ENCODE data around the gene TMEM145. TPM values are rescaled to one million over a fixed set of nuclear protein-coding genes. Genes with fewer than 3 reads are reported as not detected.

The TMEM145 gene
- total and polyA plus RNA-seq, 9 of the 15 experiments (the other 6 are each of a cell fraction or from before 2014, with no cell fraction given) = 0.80 to 5.5 (median 1.9) TPM; not detected in 3

- 0 out of 2 replicates have a peak, but pooled peaks have one; percentile 39 for TF ChIP-seq THAP12 (CRISPR knock-in tag; IDR thresholded peaks at IDR 0.05)
- 0 out of 2 replicates have a peak, but pooled peaks have one; percentile 15 for TF ChIP-seq MBD2 (IDR thresholded peaks at IDR 0.05; ENCODE audit: borderline replicate concordance, low read depth)
- TF ChIP-seq PTRF (tag; IDR thresholded peaks at IDR 0.05) = no peak
Observed at GRCh38 chr19:42281146-42281826, 31.8 kb upstream of the TMEM145 start (continued).

GRCh38 chr19:42281827-42282762 lies 31.0 kb upstream of the TMEM145 start:
- DNase-seq (ENCODE audit: extremely low read depth in 1 of 4, low spot score in 3 of 4) (peak in 3 of 4 experiments; percentile 25 to 74 (median 62)), FAIRE-seq (peak; percentile 71)
- TF ChIP-seq TBL1XR1 (IDR thresholded peaks at IDR 0.05; ENCODE audit: low read length in 2 of 2) = 0 out of 4 replicates have a peak, but pooled peaks of 1 of the 2 experiments have one; percentile 36
- TF ChIP-seq MNT (conservative IDR thresholded peaks at IDR 0.05) = peak; percentile 36 to 56; a peak in 3 of 4 replicates
- TF ChIP-seq MYC (IDR thresholded peaks at IDR 0.05; ENCODE audit: low read depth, low read length) = no peak
- peak; percentile 43; the same call in 1 of the 2 replicates for TF ChIP-seq MYC (CRISPR knock-in tag; IDR thresholded peaks at IDR 0.05; ENCODE audit: borderline replicate concordance, low read depth)
- no peak for TF ChIP-seq E4F1 (CRISPR knock-in tag; IDR thresholded peaks at IDR 0.05; ENCODE audit: borderline replicate concordance)
- TF ChIP-seq ZKSCAN1 (IDR thresholded peaks at IDR 0.05; ENCODE audit: low read depth, low read length) = no peak
- no peak for TF ChIP-seq TGIF2 (CRISPR knock-in tag; IDR thresholded peaks at IDR 0.05)
- peak; percentile 54 for TF ChIP-seq L3MBTL2 (IDR thresholded peaks at IDR 0.05)

More at GRCh38 chr19:42281827-42282762, 31.0 kb upstream of the TMEM145 start:
- Histone ChIP-seq H3K9me1 (ENCODE audit: control insufficient read depth, insufficient read depth, low read length) (no peaks in the 10 kb centered on the region), H3K27me3 (ENCODE audit: control insufficient read depth in 2 of 2, insufficient read depth in 2 of 2, low read length in 2 of 2) (no peaks in the 10 kb centered on the region; a peak in 1 of 5 replicates), H3K4me2 (ENCODE audit: insufficient read depth, low read length) (peak overlapping the region; percentile 97), H3K9ac (ENCODE audit: insufficient read depth in 1 of 2, low read depth in 2 of 2, low read length in 2 of 2) (peak overlapping the region; percentile 53 to 90), H3K4me3 (peak overlapping the region; percentile 93), H3K9me3 (replicated peaks; ENCODE audit: control insufficient read depth, insufficient read depth, low read depth, low read length) (no peaks in the 10 kb centered on the region), H2AFZ (ENCODE audit: low read depth, low read length) (peak overlapping the region; percentile 56), H4K20me1 (replicated peaks; ENCODE audit: control insufficient read depth, insufficient read depth, low read length) (0 out of 2 replicates have a peak, but pooled peaks cover 8% of the 10 kb centered on the region), H3K36me3 (ENCODE audit: control insufficient read depth, insufficient read depth, low read length) (peaks cover 9% of the 10 kb centered on the region; the same call in 2 of the 3 replicates), H3K79me2 (ENCODE audit: control insufficient read depth, insufficient read depth, low read length) (peaks cover 69% of the 10 kb centered on the region), H3K27ac (ENCODE audit: extremely low read depth, low read depth, low read length) (peak overlapping the region; percentile 79), H3K4me1 (replicated peaks in 1 of 2; ENCODE audit: control insufficient read depth in 2 of 2, insufficient read depth in 2 of 2, low read length in 2 of 2) (peaks cover 49 to 83% of the 10 kb centered on the region in 2 experiments)
- CTCF ChIA-PET (ENCODE audit: low intra/inter-chr PET ratio) = no interaction called here
- in situ Hi-C loops (cut with MboI) (no loop called here), intact Hi-C loops (cut with micrococcal nuclease) (no loop called here)
- ATAC-seq = peak; percentile 2
- POLR2A ChIA-PET = interaction anchor here (0.6 to 2.1 kb wide), 6 partner anchors 8 to 144 kb away, joined by 3 to 10 read pairs (median 4); partner anchors contain the start of genes CIC and PRR19
- 11% methylated on average over 7 of the region's 7 CpGs for WGBS (ENCODE audit: insufficient coverage, low coverage, missing lambda C conversion rate)
- no TSS peak for BruUV-seq (replicated peaks)

All from K562 (cell line).